RWPE1 (cell line): ENCODE measurements around the gene ZNF48.

Experiments
- CTCF ChIA-PET: fragments of 350-600 bp; sonication (Branson Sonifier 250); formaldehyde crosslinking; extraction: SDS; loops from one replicate; lab custom pipeline; 2021; lab: Yijun Ruan, JAX
- POLR2A ChIA-PET: fragments of 400-600 bp; formaldehyde crosslinking; extraction: SDS; loops from one replicate; lab custom pipeline; 2020; ENCODE audit warnings: antibody characterized with exemption; ENCODE audit not compliant: low non-redundant PET; lab: Yijun Ruan, JAX
- DNase-seq: peaks from one replicate; pipeline ENCODE4 v3.0.0; 2012; ENCODE audit warnings: low spot score
- H3K27ac ChIP-seq: fragments of 450-650 bp; 2 replicates; pipeline ENCODE4 v1.5.1; 2017
- TF ChIP-seq, protein P1 (sequence below): fragments of 450-650 bp; conservative IDR thresholded peaks from 2 replicates; pipeline ENCODE4 v1.5.1; 2017; ENCODE audit warnings: low read depth, mild to moderate bottlenecking

ZNF48 gene

DNA sequence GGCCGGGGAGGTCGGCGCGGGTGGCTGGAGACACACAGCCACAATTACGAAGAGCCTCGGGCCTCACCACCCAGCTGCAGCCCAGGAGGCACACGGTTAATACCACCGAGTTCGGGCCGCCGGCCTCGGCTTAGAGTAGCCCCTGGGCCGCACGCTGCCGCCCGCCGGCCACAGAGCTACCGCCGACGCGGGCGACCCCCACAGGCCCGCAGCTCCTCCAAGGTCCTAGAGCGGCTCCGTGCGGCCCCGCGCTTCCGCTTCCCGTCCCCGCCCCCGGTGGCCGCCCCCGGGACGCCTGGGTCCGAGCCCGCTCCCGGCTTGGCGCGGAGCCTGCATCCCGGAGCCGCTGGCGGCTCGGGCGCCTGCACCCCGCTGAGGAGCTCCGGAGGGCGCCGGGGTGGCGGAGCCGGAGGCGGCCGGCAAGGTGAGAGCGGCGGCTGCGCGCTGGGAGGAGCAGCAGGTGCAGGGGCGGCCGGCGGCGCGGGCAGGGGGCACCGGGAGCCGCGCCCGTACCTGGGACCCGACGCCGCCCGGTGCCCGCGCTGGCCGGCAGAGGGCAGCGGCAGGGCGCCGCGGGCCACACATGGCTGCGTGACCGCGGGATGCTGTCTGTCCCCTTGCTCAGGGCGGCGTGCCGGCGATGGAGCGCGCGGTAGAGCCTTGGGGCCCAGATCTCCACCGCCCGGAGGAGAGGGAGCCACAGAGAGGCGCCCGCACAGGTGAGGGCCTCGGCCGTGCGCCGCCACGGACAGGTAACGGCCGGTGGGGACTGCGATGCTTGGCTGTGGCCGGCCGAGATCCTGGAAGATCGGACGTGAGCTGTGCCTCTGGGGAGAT, at the start of gene ZNF48:
Gene ZNF48 (plus strand): TSS at position 266 of the 837 bp plus-strand sequence. CDS start 375 bp downstream, at position 641.
- TF ChIP-seq, protein P1, sequence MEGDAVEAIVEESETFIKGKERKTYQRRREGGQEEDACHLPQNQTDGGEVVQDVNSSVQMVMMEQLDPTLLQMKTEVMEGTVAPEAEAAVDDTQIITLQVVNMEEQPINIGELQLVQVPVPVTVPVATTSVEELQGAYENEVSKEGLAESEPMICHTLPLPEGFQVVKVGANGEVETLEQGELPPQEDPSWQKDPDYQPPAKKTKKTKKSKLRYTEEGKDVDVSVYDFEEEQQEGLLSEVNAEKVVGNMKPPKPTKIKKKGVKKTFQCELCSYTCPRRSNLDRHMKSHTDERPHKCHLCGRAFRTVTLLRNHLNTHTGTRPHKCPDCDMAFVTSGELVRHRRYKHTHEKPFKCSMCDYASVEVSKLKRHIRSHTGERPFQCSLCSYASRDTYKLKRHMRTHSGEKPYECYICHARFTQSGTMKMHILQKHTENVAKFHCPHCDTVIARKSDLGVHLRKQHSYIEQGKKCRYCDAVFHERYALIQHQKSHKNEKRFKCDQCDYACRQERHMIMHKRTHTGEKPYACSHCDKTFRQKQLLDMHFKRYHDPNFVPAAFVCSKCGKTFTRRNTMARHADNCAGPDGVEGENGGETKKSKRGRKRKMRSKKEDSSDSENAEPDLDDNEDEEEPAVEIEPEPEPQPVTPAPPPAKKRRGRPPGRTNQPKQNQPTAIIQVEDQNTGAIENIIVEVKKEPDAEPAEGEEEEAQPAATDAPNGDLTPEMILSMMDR: peak; percentile 76
- DNase-seq: peak; percentile 38
- ChIA-PET POLR2A (interaction anchor here (0.5 to 1.2 kb wide), 2 partner anchors 14 to 17 kb away, joined by 4 to 5 read pairs; no protein-coding TSS in a partner anchor), CTCF (interaction anchor here (0.6 to 1.5 kb wide), 7 partner anchors 14 to 1280 kb away, joined by 3 to 4 read pairs (median 3); no protein-coding TSS in a partner anchor)
- peak within 1 kb of the TSS; percentile 78 for H3K27ac ChIP-seq

DNA sequence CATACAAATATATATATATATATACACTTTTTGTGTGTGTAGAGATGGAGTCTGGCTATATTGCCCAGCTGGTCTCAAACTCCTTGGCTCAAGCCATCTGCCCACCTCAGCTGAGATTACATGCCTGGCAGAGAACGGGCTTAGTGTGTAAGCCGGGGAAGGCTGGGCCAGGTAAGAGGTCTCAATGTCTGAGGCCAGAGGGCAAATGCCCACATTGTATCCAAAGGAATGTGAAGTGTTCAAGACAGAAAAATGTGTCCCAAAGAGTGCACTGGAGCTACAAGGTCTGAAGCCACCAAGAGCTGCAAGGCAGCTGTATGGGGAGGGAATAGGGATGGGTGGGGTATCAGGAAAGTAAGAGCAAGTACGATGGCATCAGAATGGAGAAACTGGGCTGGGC, 48.9 kb upstream of the ZNF48 start:
- CTCF ChIA-PET: no interaction called here
- no peak for DNase-seq
- TF ChIP-seq, protein P1: no peak
- H3K27ac ChIP-seq: no peak overlapping the region
- POLR2A ChIA-PET: no interaction called here

DNA sequence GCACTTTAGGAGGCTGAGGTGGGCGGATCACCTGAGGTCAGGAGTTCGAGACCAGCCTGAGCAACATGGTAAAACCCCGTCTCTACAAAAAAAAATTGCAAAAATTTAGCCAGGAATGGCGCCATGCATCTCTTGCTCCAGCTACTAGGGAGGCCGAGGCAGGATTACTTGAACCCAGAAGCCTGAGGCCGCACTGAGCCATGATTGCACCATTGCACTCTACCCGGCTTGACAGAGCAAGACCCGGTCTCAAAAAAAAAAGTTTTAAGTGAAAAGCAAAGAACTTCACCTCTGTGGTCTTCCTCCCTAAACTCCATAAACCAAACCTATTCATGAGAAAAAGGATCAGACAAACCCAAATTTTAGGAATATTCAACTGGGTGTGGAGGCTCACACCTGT, 47.1 kb upstream of the ZNF48 start:
- POLR2A ChIA-PET: no interaction called here
- no peak for DNase-seq
- CTCF ChIA-PET: no interaction called here
- TF ChIP-seq, protein P1: no peak
- H3K27ac ChIP-seq: no peak overlapping the region

DNA sequence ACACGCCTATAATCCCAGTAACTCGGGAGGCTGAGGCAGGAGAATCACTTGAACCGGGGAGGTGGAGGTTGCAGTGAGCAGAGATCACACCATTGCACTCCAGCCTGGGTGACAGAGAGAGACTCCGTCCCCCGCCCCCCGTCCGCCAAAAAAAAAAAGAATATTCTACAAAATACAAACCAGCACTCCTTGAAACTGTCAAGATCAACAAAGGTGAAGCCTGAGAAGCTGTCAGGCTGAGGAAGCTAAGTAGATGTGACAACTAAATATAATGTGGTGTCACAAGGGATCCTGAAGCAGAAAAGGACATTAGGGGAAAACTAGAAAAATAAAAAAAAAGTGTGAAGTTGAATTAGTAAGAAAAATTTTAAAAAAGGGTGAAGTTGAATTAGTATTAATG, 46.3 kb upstream of the ZNF48 start:
- CTCF ChIA-PET: no interaction called here
- POLR2A ChIA-PET: no interaction called here

DNA sequence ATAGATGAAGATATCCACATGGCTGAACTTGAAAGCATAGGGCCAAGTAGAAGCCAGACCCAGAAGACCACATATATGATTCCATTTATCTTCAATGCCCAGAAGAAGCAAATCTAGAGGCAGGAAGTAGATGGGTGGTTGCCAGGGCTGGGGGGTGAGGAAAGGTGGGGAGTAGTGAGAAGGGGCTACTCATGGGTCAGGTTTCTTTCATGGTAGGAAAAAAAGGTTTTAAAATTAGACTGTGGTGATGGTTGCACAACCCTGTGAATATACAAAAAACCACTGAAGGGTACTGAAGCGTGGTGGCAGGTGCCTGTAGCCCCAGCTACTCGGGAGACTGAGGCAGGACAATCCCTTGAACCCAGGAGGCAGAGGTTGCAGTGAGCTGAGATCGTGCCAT, 45.5 kb upstream of the ZNF48 start:
- TF ChIP-seq, protein P1: no peak
- no peak overlapping the region for H3K27ac ChIP-seq
- POLR2A ChIA-PET: no interaction called here
- CTCF ChIA-PET: no interaction called here
- no peak for DNase-seq

More for the DNA sequence above, 46.3 kb upstream of the ZNF48 start:
- TF ChIP-seq, protein P1: no peak
- H3K27ac ChIP-seq: no peak overlapping the region
- no peak for DNase-seq

DNA sequence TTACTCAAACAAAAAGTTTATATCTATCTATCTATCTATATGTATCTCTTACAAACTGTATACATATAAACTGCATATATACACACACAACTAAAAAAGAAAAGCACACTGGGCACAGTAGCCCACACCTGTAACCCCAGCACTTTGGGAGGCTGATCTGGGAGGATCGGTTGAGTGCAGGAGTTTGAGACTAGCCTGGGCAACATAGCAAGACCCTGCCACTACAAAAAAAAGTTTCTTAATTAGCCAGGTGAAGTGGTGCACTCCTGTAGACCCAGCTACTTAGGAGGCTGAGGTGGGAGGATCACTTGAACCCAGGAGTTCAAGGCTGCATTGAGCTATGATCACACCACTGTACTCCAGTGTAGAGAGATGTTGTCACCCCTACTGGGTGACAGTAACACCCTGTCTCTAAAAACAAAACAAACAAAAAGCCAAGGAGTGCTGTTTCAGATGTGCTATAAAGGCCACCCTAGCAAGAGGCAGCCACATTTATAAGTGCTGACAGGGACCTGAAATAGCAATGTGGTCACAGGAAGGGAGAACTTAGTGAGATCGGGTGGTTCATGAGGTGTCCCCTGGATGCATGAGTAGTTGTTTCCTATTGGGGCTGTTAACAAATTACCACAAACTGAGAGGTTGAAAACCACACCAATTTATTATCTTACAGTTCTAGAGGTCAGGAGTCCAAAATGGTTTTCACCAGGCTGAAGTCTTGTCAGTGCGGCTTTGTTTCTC, 44.9 kb upstream of the ZNF48 start:
- H3K27ac ChIP-seq: no peak overlapping the region; the same call in 1 of the 2 replicates
- CTCF ChIA-PET: no interaction called here
- POLR2A ChIA-PET: no interaction called here
- TF ChIP-seq, protein P1: no peak
- DNase-seq: no peak
